HL-60 (cell line): ENCODE results near the gene MTHFD2L.
"Not testable (repeated sequence)": the region's sequence is repeated elsewhere in the genome, so short reads cannot be mapped to it uniquely, and the experiment has no call there.

Experiments used
- DNase-seq, 2 experiments: peaks; one replicate each; pipeline ENCODE4 v3.0.0-alpha.2; 2010 to 2020; ENCODE audit warnings: low read depth in 1 of 2, low spot score in 1 of 2
- H3K27ac ChIP-seq: fragments of 250-450 bp; sonication (Bioruptor Pico); replicated peaks from 2 replicates; pipeline ENCODE4 v1.5.1; 2020; ENCODE audit warnings: mild to moderate bottlenecking, moderate library complexity
- H3K27me3 ChIP-seq: fragments of 250-450 bp; sonication (Bioruptor Pico); 2 replicates; pipeline ENCODE4 v1.5.1; 2021; ENCODE audit warnings: mild to moderate bottlenecking, moderate library complexity; ENCODE audit not compliant: insufficient read depth, poor library complexity, severe bottlenecking
- H3K4me3 ChIP-seq: replicated peaks from 2 replicates; pipeline ENCODE4 v1.5.1; 2011; ENCODE audit warnings: mild to moderate bottlenecking, control low read depth, low read length; ENCODE audit not compliant: insufficient read depth
- GABPA ChIP-seq: IDR thresholded peaks from 2 replicates; pipeline ENCODE4 v1.6.1; 2012; ENCODE audit warnings: low read depth
- POLR2AphosphoS5 ChIP-seq: IDR thresholded peaks from 2 replicates; pipeline ENCODE4 v1.6.1; 2012; ENCODE audit warnings: low read depth
- SPI1 ChIP-seq: IDR thresholded peaks from 2 replicates; pipeline ENCODE4 v1.6.1; 2012; ENCODE audit warnings: low read depth, mild to moderate bottlenecking, borderline replicate concordance
- TF ChIP-seq, protein P1 (sequence below): IDR thresholded peaks from 2 replicates; pipeline ENCODE4 v1.6.1; 2012; ENCODE audit warnings: low read depth; ENCODE audit not compliant: insufficient replicate concordance
- TF ChIP-seq, protein P2 (sequence below): IDR thresholded peaks from one replicate; pipeline ENCODE4 v1.5.1; 2011; ENCODE audit warnings: low read length, control low read depth, inconsistent platforms; ENCODE audit not compliant: insufficient read depth

The MTHFD2L gene

DNA sequence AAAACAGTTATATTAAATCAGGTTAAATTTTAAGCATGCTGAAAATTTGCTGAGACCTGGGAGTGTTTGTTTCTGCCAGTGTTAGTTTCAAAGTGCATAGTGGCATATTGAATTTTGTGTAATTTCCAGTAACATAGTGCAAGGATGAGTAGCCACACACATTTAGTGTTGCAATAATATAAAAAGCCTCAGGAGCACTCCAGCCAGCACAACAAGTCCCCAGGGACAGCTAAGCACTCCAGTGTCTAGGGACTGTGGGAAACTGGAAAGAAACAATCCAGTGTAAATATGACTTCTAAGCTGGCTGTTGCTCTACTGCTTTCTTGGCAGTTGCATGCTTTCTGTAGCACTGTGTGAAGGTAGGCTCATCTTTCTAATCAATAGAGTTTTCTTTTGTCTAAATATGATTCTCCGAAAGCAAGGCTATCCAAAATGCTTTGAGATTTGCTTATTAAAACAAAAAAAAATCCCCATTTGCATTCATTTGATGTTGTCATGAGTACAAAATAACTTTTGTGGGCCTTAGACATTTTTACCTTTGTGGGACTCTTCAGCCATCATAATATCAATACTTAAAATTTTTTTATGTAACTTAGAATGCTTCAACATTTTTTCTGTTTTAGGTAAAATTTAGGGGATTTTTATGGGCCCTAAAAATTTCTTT, 34.7 kb upstream of the MTHFD2L start:
- H3K27me3 ChIP-seq: no peaks in the 10 kb centered on the region
- peak in 1 of 2 experiments; percentile 50 for DNase-seq
- no peak overlapping the region for H3K27ac ChIP-seq
- H3K4me3 ChIP-seq: no peak overlapping the region
- TF ChIP-seq, protein P1, sequence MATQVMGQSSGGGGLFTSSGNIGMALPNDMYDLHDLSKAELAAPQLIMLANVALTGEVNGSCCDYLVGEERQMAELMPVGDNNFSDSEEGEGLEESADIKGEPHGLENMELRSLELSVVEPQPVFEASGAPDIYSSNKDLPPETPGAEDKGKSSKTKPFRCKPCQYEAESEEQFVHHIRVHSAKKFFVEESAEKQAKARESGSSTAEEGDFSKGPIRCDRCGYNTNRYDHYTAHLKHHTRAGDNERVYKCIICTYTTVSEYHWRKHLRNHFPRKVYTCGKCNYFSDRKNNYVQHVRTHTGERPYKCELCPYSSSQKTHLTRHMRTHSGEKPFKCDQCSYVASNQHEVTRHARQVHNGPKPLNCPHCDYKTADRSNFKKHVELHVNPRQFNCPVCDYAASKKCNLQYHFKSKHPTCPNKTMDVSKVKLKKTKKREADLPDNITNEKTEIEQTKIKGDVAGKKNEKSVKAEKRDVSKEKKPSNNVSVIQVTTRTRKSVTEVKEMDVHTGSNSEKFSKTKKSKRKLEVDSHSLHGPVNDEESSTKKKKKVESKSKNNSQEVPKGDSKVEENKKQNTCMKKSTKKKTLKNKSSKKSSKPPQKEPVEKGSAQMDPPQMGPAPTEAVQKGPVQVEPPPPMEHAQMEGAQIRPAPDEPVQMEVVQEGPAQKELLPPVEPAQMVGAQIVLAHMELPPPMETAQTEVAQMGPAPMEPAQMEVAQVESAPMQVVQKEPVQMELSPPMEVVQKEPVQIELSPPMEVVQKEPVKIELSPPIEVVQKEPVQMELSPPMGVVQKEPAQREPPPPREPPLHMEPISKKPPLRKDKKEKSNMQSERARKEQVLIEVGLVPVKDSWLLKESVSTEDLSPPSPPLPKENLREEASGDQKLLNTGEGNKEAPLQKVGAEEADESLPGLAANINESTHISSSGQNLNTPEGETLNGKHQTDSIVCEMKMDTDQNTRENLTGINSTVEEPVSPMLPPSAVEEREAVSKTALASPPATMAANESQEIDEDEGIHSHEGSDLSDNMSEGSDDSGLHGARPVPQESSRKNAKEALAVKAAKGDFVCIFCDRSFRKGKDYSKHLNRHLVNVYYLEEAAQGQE: no peak
- TF ChIP-seq GABPA: no peak

DNA sequence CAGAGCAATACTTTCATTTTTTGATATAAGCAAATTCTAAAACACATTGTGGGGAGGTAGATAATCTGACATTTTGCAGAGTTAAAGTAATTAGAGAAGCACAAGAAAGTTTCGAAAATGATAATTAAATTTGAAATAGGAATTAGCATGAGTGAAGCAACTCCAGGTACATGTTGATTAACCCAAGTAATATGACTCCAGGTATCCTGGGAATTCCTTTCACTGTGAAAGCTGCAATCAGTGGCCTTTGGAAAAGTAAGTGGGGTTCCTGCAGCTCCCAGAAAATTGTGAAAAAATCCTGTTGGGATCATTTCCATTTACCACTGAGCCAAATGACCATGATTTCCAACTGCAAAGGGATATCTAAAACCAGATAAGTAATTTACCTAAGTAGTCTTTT, 32.9 kb upstream of the MTHFD2L start:
- Histone ChIP-seq H3K27ac (no peak overlapping the region), H3K27me3 (no peaks in the 10 kb centered on the region), H3K4me3 (no peak overlapping the region)
- DNase-seq: no peak
- no peak for TF ChIP-seq SPI1
- TF ChIP-seq, protein P2, sequence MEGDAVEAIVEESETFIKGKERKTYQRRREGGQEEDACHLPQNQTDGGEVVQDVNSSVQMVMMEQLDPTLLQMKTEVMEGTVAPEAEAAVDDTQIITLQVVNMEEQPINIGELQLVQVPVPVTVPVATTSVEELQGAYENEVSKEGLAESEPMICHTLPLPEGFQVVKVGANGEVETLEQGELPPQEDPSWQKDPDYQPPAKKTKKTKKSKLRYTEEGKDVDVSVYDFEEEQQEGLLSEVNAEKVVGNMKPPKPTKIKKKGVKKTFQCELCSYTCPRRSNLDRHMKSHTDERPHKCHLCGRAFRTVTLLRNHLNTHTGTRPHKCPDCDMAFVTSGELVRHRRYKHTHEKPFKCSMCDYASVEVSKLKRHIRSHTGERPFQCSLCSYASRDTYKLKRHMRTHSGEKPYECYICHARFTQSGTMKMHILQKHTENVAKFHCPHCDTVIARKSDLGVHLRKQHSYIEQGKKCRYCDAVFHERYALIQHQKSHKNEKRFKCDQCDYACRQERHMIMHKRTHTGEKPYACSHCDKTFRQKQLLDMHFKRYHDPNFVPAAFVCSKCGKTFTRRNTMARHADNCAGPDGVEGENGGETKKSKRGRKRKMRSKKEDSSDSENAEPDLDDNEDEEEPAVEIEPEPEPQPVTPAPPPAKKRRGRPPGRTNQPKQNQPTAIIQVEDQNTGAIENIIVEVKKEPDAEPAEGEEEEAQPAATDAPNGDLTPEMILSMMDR: no peak
- TF ChIP-seq POLR2AphosphoS5: no peak
- no peak for TF ChIP-seq GABPA
- TF ChIP-seq, protein P1: no peak

DNA sequence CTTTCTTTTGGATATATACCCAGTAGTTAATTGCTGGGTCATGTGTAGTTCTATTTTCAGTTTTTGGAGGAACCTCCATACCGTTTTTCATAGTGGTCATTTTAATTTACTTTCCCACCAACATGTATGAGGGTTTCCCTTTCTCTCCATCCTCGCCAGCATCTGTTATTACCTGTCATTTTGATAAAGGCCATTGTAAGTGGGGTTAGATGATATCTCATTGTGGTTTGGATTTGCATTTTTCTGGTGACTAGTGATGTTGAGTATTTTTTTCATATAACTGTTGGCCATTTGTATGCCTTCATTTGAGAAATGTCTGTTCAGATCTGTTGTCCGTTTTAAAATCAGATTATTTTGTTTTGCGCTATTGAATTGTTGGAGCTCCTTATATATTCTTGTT, 30.2 kb upstream of the MTHFD2L start:
- Histone ChIP-seq H3K27ac (no peak overlapping the region), H3K27me3 (no peaks in the 10 kb centered on the region), H3K4me3 (no peak overlapping the region)
- TF ChIP-seq, protein P2: no peak
- no peak for TF ChIP-seq SPI1
- no peak for DNase-seq

DNA sequence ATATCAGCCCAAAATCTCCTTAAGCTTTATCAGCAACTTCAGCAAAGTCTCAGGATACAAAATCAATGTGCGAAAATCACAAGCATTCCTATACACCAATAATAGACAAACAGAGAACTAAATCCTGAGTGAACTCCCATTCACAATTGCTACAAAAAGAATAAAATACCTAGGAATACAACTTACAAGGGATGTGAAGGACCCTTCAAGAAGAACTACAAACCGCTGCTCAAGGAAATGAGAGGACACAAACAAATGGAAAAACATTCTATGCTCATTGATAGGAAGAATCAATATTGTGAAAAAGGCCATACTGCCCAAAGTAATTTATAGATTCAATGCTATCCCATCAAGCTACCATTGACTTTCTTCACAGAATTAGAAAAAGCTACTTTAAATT, 27.1 kb upstream of the MTHFD2L start:
- not testable (repeated sequence) for H3K27me3 ChIP-seq, DNase-seq, H3K4me3 ChIP-seq, H3K27ac ChIP-seq

DNA sequence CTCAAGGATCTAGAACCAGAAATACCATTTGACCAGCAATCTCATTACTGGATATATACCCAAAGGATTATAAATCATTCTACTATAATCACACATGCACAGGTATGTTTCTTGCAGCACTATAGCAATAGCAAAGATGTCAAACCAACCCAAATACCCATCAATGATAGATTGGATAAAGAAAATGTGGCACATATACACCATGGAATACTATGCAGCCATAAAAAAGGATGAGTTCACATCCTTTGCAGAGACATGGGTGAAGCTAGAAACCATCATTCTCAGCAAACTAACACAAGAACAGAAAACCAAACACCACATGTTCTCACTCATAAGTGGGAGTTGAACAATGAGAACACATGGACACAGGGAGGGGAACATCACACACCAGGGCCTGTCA, 25.7 kb upstream of the MTHFD2L start:
- not testable (repeated sequence) for H3K4me3 ChIP-seq, H3K27ac ChIP-seq, H3K27me3 ChIP-seq, DNase-seq
